Neural progenitor cell (in vitro differentiated cells): ENCODE results near the gene NFIA. TPM values are rescaled to one million over a fixed set of nuclear protein-coding genes. Genes with fewer than 3 reads are reported as not detected.
A peak's percentile ranks its signal among the peaks of the same experiment; 100 is the strongest.

ENCODE experiments used
- DNase-seq: peaks from one replicate; pipeline ENCODE4 v3.0.0-alpha.2; 2016; ENCODE audit warnings: low spot score
- H2AFZ ChIP-seq: fragments of 200-600 bp; sonication (generic); replicated peaks from 2 replicates; pipeline ENCODE4 v1.6.1; 2016; ENCODE audit warnings: antibody characterized with exemption
- H3F3A ChIP-seq: fragments of 200-600 bp; sonication (generic); 2 replicates; pipeline ENCODE4 v1.6.1; 2016; ENCODE audit warnings: antibody characterized with exemption, low read depth
- H3K27ac ChIP-seq: fragments of 200-600 bp; sonication (generic); 2 replicates; pipeline ENCODE4 v1.5.1; 2016; ENCODE audit warnings: mild to moderate bottlenecking
- H3K27me3 ChIP-seq: fragments of 200-600 bp; sonication (generic); 2 replicates; pipeline ENCODE4 v1.6.1; 2016; ENCODE audit warnings: mild to moderate bottlenecking, moderate library complexity
- H3K36me3 ChIP-seq: fragments of 200-600 bp; sonication (generic); 2 replicates; pipeline ENCODE4 v1.5.1; 2016
- H3K4me1 ChIP-seq: fragments of 200-600 bp; sonication (generic); 2 replicates; pipeline ENCODE4 v1.6.1; 2016; ENCODE audit warnings: mixed run types
- H3K4me2 ChIP-seq: fragments of 200-600 bp; sonication (generic); 2 replicates; pipeline ENCODE4 v1.6.1; 2016
- H3K4me3 ChIP-seq: fragments of 200-600 bp; sonication (generic); 2 replicates; pipeline ENCODE4 v1.5.1; 2016
- H3K79me2 ChIP-seq: fragments of 200-600 bp; sonication (generic); 2 replicates; pipeline ENCODE4 v1.6.1; 2016; ENCODE audit warnings: low read depth
- H3K9ac ChIP-seq: fragments of 200-600 bp; sonication (generic); 2 replicates; pipeline ENCODE4 v1.6.1; 2016
- H3K9me3 ChIP-seq: fragments of 200-600 bp; sonication (generic); 2 replicates; pipeline ENCODE4 v1.5.1; 2016; ENCODE audit warnings: low read depth
- H4K20me1 ChIP-seq: fragments of 200-600 bp; sonication (generic); 2 replicates; pipeline ENCODE4 v1.6.1; 2016; ENCODE audit warnings: low read depth
- H3K27ac Mint-ChIP-seq: 3 replicates; pipeline ENCODE4 v1.8.0; 2021; ENCODE audit warnings: mixed read lengths
- H3K27me3 Mint-ChIP-seq: 2 replicates; pipeline ENCODE4 v1.8.0; 2022; ENCODE audit warnings: low read depth, mild to moderate bottlenecking, inconsistent platforms, moderate library complexity, mixed read lengths; ENCODE audit not compliant: insufficient read depth
- H3K36me3 Mint-ChIP-seq: 3 replicates; pipeline ENCODE4 v1.8.0; 2021; ENCODE audit warnings: mixed read lengths
- H3K4me1 Mint-ChIP-seq: 3 replicates; pipeline ENCODE4 v1.8.0; 2021; ENCODE audit warnings: mixed read lengths
- H3K4me3 Mint-ChIP-seq: 3 replicates; pipeline ENCODE4 v1.8.0; 2021; ENCODE audit warnings: mild to moderate bottlenecking, moderate library complexity, mixed read lengths
- H3K9me3 Mint-ChIP-seq: 3 replicates; pipeline ENCODE4 v1.8.0; 2020; ENCODE audit warnings: mixed read lengths
- EZH2 ChIP-seq: fragments of 200-600 bp; sonication (generic); IDR thresholded peaks from 2 replicates; pipeline ENCODE4 v1.6.1; 2017; ENCODE audit warnings: antibody characterized with exemption, mild to moderate bottlenecking, moderate library complexity
- EZH2phosphoT487 ChIP-seq: fragments of 200-600 bp; sonication (generic); IDR thresholded peaks from 2 replicates; pipeline ENCODE4 v1.6.1; 2017; ENCODE audit warnings: antibody characterized with exemption
- total RNA-seq: library from RNA; depleted of rRNA; stranded (reverse); fragments of >200 nt; gene quantifications from 2 replicates; pipeline ENCODE4 v1.2.3, GENCODE V29; 2015; ENCODE audit warnings: low replicate concordance
- TF ChIP-seq, protein P1 (sequence below): fragments of 200-600 bp; sonication (generic); IDR thresholded peaks from 2 replicates; pipeline ENCODE4 v1.5.1; 2017; ENCODE audit warnings: antibody characterized with exemption, mild to moderate bottlenecking

The NFIA gene
- total RNA-seq, 1 donor from 2014 or later = 5.3 TPM

DNA sequence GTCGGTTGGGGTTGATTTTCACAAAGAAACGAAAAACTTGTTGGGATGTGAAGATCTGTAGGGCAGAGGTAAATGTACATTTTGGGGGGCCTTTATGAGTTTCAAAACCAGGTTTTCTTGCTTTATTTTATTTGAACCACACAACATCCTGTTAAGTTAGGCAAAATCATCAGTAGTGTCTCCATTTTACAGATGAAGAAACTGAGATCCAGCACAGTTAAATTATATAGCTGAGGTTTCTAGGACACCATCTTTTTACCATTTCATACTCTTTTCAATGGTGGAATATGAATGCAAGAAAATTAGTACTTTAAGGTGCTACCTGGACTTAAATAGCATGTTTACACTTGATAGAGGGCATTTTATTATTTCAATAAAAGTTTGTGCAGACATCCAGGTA, 187.7 kb downstream of the NFIA start:
- peaks cover 31% of the 10 kb centered on the region for H3K4me1 Mint-ChIP-seq

DNA sequence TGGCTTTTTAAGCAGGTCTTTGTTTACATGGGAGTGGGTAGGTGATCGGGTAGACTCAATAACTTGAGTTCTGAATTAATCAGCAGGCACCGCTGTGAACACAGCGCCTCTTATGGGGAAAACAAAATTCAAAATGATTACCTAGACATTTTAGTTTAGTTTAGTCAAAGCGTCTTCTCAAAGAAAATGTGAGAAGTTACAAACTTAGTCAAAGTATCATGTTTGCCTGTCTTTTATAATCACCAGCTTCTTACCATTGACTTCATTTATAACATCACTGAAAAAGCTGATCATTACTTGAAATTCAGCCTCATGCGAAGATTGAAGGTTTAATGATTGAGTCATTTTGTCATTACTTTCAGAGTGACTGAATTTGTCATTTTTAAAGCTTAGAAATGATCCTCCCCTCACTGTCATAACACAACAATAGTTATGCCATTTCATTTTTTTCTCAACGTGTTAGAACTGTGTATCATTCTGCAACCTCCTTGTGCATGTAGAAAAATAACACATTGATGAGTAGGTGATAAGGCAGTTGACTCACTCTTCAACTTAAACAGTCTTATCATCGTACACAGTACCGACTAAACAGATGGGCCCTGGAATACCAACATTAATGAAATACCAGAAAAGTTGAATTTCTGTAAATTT, 188.5 kb downstream of the NFIA start:
- Histone ChIP-seq H3F3A (no peaks in the 10 kb centered on the region), H3K27me3 (no peaks in the 10 kb centered on the region), H3K4me3 (no peak overlapping the region), H3K9ac (no peak overlapping the region), H3K36me3 (no peaks in the 10 kb centered on the region), H3K79me2 (no peaks in the 10 kb centered on the region), H3K9me3 (no peaks in the 10 kb centered on the region), H4K20me1 (no peaks in the 10 kb centered on the region), H3K4me1 (peaks cover 25% of the 10 kb centered on the region), H3K27ac (no peak overlapping the region), H2AFZ (no peak overlapping the region), H3K4me2 (no peak overlapping the region)
- Mint-ChIP-seq H3K36me3 (no peaks in the 10 kb centered on the region), H3K27ac (no peak overlapping the region), H3K9me3 (no peaks in the 10 kb centered on the region), H3K4me3 (no peak overlapping the region), H3K4me1 (peaks cover 31% of the 10 kb centered on the region), H3K27me3 (peaks cover 4% of the 10 kb centered on the region)
- DNase-seq = no peak
- TF ChIP-seq, protein P1, sequence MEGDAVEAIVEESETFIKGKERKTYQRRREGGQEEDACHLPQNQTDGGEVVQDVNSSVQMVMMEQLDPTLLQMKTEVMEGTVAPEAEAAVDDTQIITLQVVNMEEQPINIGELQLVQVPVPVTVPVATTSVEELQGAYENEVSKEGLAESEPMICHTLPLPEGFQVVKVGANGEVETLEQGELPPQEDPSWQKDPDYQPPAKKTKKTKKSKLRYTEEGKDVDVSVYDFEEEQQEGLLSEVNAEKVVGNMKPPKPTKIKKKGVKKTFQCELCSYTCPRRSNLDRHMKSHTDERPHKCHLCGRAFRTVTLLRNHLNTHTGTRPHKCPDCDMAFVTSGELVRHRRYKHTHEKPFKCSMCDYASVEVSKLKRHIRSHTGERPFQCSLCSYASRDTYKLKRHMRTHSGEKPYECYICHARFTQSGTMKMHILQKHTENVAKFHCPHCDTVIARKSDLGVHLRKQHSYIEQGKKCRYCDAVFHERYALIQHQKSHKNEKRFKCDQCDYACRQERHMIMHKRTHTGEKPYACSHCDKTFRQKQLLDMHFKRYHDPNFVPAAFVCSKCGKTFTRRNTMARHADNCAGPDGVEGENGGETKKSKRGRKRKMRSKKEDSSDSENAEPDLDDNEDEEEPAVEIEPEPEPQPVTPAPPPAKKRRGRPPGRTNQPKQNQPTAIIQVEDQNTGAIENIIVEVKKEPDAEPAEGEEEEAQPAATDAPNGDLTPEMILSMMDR = no peak
- TF ChIP-seq EZH2 (no peak), EZH2phosphoT487 (no peak)

More for the DNA sequence above, 187.7 kb downstream of the NFIA start:
- H3K4me3 Mint-ChIP-seq = no peak overlapping the region
- no peak overlapping the region for H3K4me2 ChIP-seq
- no peaks in the 10 kb centered on the region for H3K27me3 ChIP-seq
- no peak for DNase-seq
- TF ChIP-seq, protein P1 = no peak
- no peak for TF ChIP-seq EZH2phosphoT487
- TF ChIP-seq EZH2 = no peak
- no peak overlapping the region for H3K27ac Mint-ChIP-seq
- no peaks in the 10 kb centered on the region for H3K9me3 Mint-ChIP-seq
- H3K36me3 Mint-ChIP-seq = no peaks in the 10 kb centered on the region
- no peaks in the 10 kb centered on the region for H4K20me1 ChIP-seq
- no peaks in the 10 kb centered on the region for H3K36me3 ChIP-seq
- H3K4me1 ChIP-seq = peaks cover 25% of the 10 kb centered on the region
- no peaks in the 10 kb centered on the region for H3K9me3 ChIP-seq
- H3F3A ChIP-seq = no peaks in the 10 kb centered on the region
- peaks cover 4% of the 10 kb centered on the region for H3K27me3 Mint-ChIP-seq
- no peak overlapping the region for H3K4me3 ChIP-seq
- no peaks in the 10 kb centered on the region for H3K79me2 ChIP-seq
- no peak overlapping the region for H3K9ac ChIP-seq
- H2AFZ ChIP-seq = no peak overlapping the region
- H3K27ac ChIP-seq = no peak overlapping the region

DNA sequence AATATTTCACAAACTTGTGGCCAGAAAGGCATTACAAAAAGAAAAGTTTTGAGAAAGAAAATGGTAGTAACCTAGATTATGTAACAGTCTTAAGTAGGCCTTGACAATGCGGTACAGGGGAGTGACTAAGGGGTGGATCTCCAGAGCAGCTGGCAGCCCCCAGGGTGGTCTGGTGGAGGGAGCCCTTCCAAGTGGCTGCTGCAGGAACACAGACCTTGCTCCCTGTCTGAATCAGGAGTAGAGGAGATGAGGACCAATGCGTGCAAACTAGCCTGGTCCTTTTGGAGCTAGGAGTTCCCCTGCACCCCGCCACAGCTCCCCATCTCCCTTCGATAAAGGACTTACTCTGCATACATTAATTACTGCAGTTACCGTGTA, 189.0 kb downstream of the NFIA start:
- Mint-ChIP-seq H3K27me3 (peaks cover 4% of the 10 kb centered on the region), H3K4me1 (peaks cover 31% of the 10 kb centered on the region), H3K27ac (no peak overlapping the region), H3K9me3 (no peaks in the 10 kb centered on the region), H3K4me3 (no peak overlapping the region), H3K36me3 (no peaks in the 10 kb centered on the region)
- no peak for TF ChIP-seq EZH2
- TF ChIP-seq, protein P1 = no peak
- TF ChIP-seq EZH2phosphoT487 = no peak
- H2AFZ ChIP-seq = no peak overlapping the region
- H3K9ac ChIP-seq = no peak overlapping the region
- H3K36me3 ChIP-seq = no peaks in the 10 kb centered on the region
- no peaks in the 10 kb centered on the region for H3K9me3 ChIP-seq
- H3K4me1 ChIP-seq = peaks cover 25% of the 10 kb centered on the region
- no peaks in the 10 kb centered on the region for H4K20me1 ChIP-seq
- peak; percentile 28 for DNase-seq
- no peak overlapping the region for H3K27ac ChIP-seq
- no peaks in the 10 kb centered on the region for H3K27me3 ChIP-seq
- H3K4me2 ChIP-seq = no peak overlapping the region
- H3K4me3 ChIP-seq = no peak overlapping the region
- H3F3A ChIP-seq = no peaks in the 10 kb centered on the region
- H3K79me2 ChIP-seq = no peaks in the 10 kb centered on the region
